NB4 (cell line): ENCODE results near the gene ZNF787.

Source experiments
- CTCF ChIP-seq: IDR thresholded peaks from one replicate; pipeline ENCODE4 v1.5.1; 2012; ENCODE audit warnings: low read depth, low read length
- POLR2A ChIP-seq: IDR thresholded peaks from 2 replicates; pipeline ENCODE4 v1.6.1; 2011; ENCODE audit warnings: mild to moderate bottlenecking; ENCODE audit not compliant: insufficient read length; ENCODE audit errors: extremely low read depth

GRCh38 chr19:56153507-56153906 lies 32.4 kb upstream of the ZNF787 start:
- TF ChIP-seq POLR2A, result no peak
- no peak for TF ChIP-seq CTCF
